ENCODE data around the gene IL23A. TPM values are rescaled to one million over a fixed set of nuclear protein-coding genes. Genes with fewer than 3 reads are reported as not detected.

Gene IL23A
- total RNA-seq, 1 donor from 2014 or later: 6.0 TPM

- no peak for DNase-seq (ENCODE audit: low spot score)
Observed at GRCh38 chr12:56361487-56362129, 22.9 kb downstream of the IL23A start.

GRCh38 chr12:56362130-56363059 lies 23.7 kb downstream of the IL23A start, which contains the start of gene APOF:
TSS of gene APOF (minus strand) at chr12:56362857. CDS start at chr12:56362745, 112 bp downstream.
- DNase-seq (ENCODE audit: low spot score): no peak

GRCh38 chr12:56366948-56367347 lies 28.3 kb downstream of the IL23A start:
- no peak for DNase-seq (ENCODE audit: low spot score)

GRCh38 chr12:56373515-56373914 lies 34.8 kb downstream of the IL23A start:
- DNase-seq (ENCODE audit: low spot score): no peak

DNA sequence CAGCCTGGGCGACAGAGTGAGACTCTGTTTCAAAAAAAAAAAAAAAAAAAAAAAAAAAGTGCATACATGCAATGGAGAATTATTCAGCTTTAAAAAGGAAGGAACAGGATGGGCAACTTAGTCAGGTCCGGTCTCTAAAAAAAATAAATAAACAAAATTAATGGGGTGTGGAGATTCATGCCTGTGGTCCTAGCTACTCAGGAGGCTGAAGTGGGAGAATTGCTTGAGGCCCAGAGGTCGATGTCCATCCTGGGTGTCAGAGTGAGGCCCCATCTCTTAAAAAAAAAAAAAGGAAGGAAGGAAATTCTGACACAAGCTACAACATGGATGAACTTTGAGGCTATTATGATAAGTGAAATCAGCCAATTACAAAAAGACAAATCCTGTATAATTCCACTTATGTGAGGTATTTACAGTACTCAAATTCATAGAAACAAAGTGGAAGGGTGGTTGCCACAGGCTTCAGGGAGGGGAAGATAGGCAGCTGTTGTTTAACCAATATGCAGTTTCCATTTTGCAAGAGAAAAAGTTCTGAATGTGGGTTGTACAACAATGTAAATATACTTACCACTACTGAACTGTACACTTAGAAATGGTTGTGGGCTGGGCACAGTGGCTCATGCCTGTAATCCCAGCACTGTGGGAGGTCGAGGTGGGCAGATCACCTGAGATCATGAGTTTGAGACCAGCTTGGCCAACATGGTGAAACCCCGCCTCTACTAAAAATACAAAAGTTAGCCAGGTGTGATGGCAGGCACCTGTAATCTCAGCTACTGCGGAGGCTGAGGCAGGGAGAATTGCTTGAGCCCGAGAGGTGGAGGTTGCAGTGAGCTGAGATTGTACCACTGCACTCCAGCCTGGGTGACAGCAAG lies 36.3 kb downstream of the IL23A start:
- DNase-seq (ENCODE audit: low spot score): no peak

GRCh38 chr12:56375598-56376434 lies 37.1 kb downstream of the IL23A start:
- no peak for DNase-seq (ENCODE audit: low spot score)

DNA sequence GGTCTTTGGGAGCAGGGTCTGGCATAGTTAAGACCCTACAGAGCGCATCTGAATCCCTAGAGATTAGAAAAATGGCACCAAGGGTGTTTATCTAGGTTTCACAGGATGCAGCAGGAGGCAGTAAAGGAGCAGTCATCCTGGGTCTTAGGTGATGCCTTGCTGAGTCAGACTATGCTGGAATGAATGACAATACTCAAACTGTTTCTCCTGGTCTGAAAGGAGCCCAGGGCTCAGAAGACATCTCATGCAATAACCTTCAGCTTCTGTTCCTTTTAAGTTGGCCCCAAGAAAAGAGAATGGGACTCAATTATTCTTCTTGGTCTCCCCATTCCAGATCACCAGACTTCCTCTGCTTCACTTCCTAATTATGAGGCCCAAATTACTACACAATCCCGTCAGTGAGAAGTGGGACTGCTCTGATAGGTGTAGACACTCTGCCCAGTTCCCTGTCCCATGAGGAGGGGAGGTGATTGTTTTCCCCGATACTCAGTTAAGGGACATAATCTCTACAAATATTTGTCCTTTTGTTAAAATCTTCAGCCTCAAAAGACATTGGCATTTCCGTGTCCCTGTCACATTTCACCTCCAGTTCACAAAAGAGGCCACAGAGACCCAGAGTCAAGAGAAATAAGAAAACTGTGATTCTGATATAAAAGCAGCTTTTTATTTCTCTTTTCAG lies 38.8 kb downstream of the IL23A start:
- DNase-seq (ENCODE audit: low spot score): no peak

DNA sequence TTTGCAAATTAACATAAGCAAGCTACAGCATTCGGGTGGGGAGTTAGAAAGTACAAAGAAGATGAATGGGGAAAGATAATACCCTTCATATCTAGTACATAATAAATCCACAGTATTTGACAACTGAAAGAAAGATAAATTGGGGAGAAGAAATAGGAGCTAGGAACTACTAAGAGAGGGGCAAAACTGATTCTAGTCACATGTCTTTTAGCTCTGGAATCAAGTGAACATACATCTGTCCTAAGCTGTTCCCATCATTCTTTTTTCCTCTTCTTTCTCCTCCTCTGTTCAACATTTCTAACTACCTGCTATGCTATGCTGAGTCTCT lies 39.3 kb downstream of the IL23A start:
- DNase-seq (ENCODE audit: low spot score): no peak

GRCh38 chr12:56382611-56383010 lies 43.9 kb downstream of the IL23A start:
- no peak for DNase-seq (ENCODE audit: low spot score)

GRCh38 chr12:56385873-56386272 lies 47.2 kb downstream of the IL23A start:
- no peak for DNase-seq (ENCODE audit: low spot score)

DNA sequence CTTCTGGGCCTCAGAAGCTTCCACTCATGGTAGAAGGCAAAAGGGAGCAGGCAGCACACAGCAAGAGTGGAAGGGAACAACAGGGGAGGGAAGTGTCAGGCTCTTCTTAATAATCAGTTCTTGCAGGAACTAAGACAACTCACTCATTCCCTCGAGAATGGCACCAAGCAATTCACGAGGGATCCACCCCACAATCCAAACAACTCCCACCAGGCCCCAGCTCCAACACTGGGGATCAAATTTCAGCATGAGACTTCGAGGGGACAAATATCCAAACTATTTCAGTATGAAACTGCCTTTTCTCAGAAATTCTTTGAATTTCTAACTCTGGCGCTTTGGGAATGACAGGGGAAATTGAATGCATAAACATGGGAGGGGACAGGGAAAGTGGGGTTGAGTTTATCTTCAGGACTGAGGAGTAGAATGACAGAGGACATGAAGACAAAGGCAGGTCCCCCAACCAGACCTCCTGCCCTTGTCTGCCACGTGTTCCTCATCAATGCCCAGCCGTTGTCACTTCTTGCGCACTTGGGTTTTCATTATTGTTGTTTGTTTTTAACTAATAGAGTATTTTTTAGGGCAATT lies 48.6 kb downstream of the IL23A start:
- peak; percentile 30 for DNase-seq (ENCODE audit: low spot score)

DNA sequence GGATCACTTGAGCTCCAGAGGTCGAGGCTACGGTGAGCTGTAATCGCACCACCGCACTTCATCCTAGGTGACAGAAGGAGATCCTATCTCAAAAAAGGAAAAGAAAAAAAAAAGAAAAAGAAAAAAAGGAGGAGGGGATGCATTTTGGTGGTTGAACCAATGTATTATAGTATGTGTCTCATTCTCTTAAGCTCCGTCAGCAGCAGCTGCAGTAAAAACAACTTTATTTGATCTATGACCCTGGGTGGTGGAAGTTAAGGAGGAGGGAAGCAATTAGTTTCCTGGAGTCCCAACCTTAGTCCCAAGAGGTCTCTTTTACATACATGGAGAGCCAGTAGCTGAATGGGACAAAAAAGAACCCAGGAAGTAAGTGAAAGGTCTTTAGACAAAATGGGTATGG lies 50.7 kb downstream of the IL23A start:
- DNase-seq (ENCODE audit: low spot score): no peak

Other genes with a start within 250 kb of the IL23A start
- gene PA2G4, start 234.3 kb upstream of the IL23A start, total RNA-seq (ENCODE audit: insufficient read depth, low replicate concordance): 69.8 TPM
- gene RPL41, start 222.3 kb upstream of the IL23A start, total RNA-seq (ENCODE audit: insufficient read depth, low replicate concordance): 3,505 TPM
- gene ZC3H10, start 220.6 kb upstream of the IL23A start, total RNA-seq (ENCODE audit: insufficient read depth, low replicate concordance): 4.8 TPM
- gene ESYT1, start 210.6 kb upstream of the IL23A start, total RNA-seq (ENCODE audit: insufficient read depth, low replicate concordance): 66.4 TPM
- gene MYL6B, start 186.3 kb upstream of the IL23A start, total RNA-seq (ENCODE audit: insufficient read depth, low replicate concordance): 38.8 TPM
- gene MYL6, start 180.5 kb upstream of the IL23A start, total RNA-seq (ENCODE audit: insufficient read depth, low replicate concordance): 2,679 TPM
- 37.6 TPM for gene SMARCC2, start 149.4 kb upstream of the IL23A start, total RNA-seq (ENCODE audit: insufficient read depth, low replicate concordance)
- gene RNF41, start 117.0 kb upstream of the IL23A start, total RNA-seq (ENCODE audit: insufficient read depth, low replicate concordance): 68.9 TPM
- gene NABP2, start 114.5 kb upstream of the IL23A start, total RNA-seq (ENCODE audit: insufficient read depth, low replicate concordance): 10.8 TPM
- not detected for gene SLC39A5, start 108.8 kb upstream of the IL23A start, total RNA-seq (ENCODE audit: insufficient read depth, low replicate concordance)
- gene ANKRD52, start 80.5 kb upstream of the IL23A start, total RNA-seq (ENCODE audit: insufficient read depth, low replicate concordance): 5.1 TPM
- gene COQ10A, start 71.9 kb upstream of the IL23A start, total RNA-seq (ENCODE audit: insufficient read depth, low replicate concordance): 4.6 TPM
- gene CS, start 38.6 kb upstream of the IL23A start, total RNA-seq (ENCODE audit: insufficient read depth, low replicate concordance): 35.2 TPM
- 68.4 TPM for gene CNPY2, start 22.9 kb upstream of the IL23A start, total RNA-seq (ENCODE audit: insufficient read depth, low replicate concordance)
- gene PAN2, start 4.9 kb upstream of the IL23A start, total RNA-seq (ENCODE audit: insufficient read depth, low replicate concordance): 55.6 TPM
- 122 TPM for gene STAT2, start 21.2 kb downstream of the IL23A start, total RNA-seq (ENCODE audit: insufficient read depth, low replicate concordance)
- 2.2 TPM for gene APOF, start 24.0 kb downstream of the IL23A start, total RNA-seq (ENCODE audit: insufficient read depth, low replicate concordance)
- gene TIMELESS, start 110.5 kb downstream of the IL23A start, total RNA-seq (ENCODE audit: insufficient read depth, low replicate concordance): 4.8 TPM
- gene MIP, start 115.8 kb downstream of the IL23A start, total RNA-seq (ENCODE audit: insufficient read depth, low replicate concordance): 2.9 TPM
- gene SPRYD4, start 129.7 kb downstream of the IL23A start, total RNA-seq (ENCODE audit: insufficient read depth, low replicate concordance): 2.6 TPM
- gene GLS2, start 149.3 kb downstream of the IL23A start, total RNA-seq (ENCODE audit: insufficient read depth, low replicate concordance): 0.72 TPM
- 14.2 TPM for gene RBMS2, start 182.9 kb downstream of the IL23A start, total RNA-seq (ENCODE audit: insufficient read depth, low replicate concordance)